H9 (cell line): ENCODE data around the gene TSKU. TPM values are rescaled to one million over a fixed set of nuclear protein-coding genes. Genes with fewer than 3 reads are reported as not detected.

ENCODE experiments used
- DNase-seq: peaks from one replicate; pipeline ENCODE4 v3.0.0-alpha.2; 2017
- H2AFZ ChIP-seq: one replicate; pipeline ENCODE4 v1.6.1; 2013; ENCODE audit warnings: mild to moderate bottlenecking, low read length, control low read depth, moderate library complexity
- H2AK5ac ChIP-seq: 2 replicates; pipeline ENCODE4 v1.6.1; 2013; ENCODE audit warnings: low read length, control low read depth, mixed read lengths; ENCODE audit not compliant: insufficient read length
- H2BK120ac ChIP-seq: one replicate; pipeline ENCODE4 v1.6.1; 2013; ENCODE audit warnings: low read depth, mild to moderate bottlenecking, low read length, control low read depth, inconsistent platforms; ENCODE audit not compliant: poor library complexity, severe bottlenecking
- H2BK12ac ChIP-seq: 2 replicates; pipeline ENCODE4 v1.6.1; 2013; ENCODE audit warnings: low read length, control low read depth, mixed read lengths, low read depth; ENCODE audit not compliant: insufficient read length
- H2BK15ac ChIP-seq: 2 replicates; pipeline ENCODE4 v1.6.1; 2013; ENCODE audit warnings: low read depth, low read length, control low read depth
- H2BK20ac ChIP-seq: one replicate; pipeline ENCODE4 v1.6.1; 2013; ENCODE audit warnings: low read depth, mild to moderate bottlenecking, low read length, control low read depth, inconsistent platforms; ENCODE audit not compliant: poor library complexity, severe bottlenecking
- H2BK5ac ChIP-seq: 2 replicates; pipeline ENCODE4 v1.6.1; 2013; ENCODE audit warnings: low read length, control low read depth, mixed read lengths; ENCODE audit not compliant: insufficient read length
- H3K14ac ChIP-seq: 2 replicates; pipeline ENCODE4 v1.6.1; 2013; ENCODE audit warnings: low read length, control low read depth; ENCODE audit not compliant: insufficient read depth
- H3K18ac ChIP-seq: 2 replicates; pipeline ENCODE4 v1.6.1; 2013; ENCODE audit warnings: low read depth, mild to moderate bottlenecking, mixed read lengths, low read length, control low read depth; ENCODE audit not compliant: insufficient read length
- H3K23ac ChIP-seq: 2 replicates; pipeline ENCODE4 v1.6.1; 2013; ENCODE audit warnings: low read length, control low read depth, mixed read lengths, low read depth; ENCODE audit not compliant: insufficient read length
- H3K23me2 ChIP-seq: 2 replicates; pipeline ENCODE4 v1.6.1; 2013; ENCODE audit warnings: low read depth, mild to moderate bottlenecking, mixed read lengths, low read length, control low read depth; ENCODE audit not compliant: insufficient read length, poor library complexity, severe bottlenecking
- H3K27ac ChIP-seq: 2 replicates; pipeline ENCODE4 v1.5.1; 2013; ENCODE audit warnings: low read length, control low read depth, mixed read lengths, low read depth; ENCODE audit not compliant: insufficient read length
- H3K27me3 ChIP-seq: 2 replicates; pipeline ENCODE4 v1.6.1; 2013; ENCODE audit warnings: low read length, control low read depth, inconsistent platforms; ENCODE audit not compliant: insufficient read depth
- H3K4ac ChIP-seq: 2 replicates; pipeline ENCODE4 v1.6.1; 2013; ENCODE audit warnings: low read depth, mild to moderate bottlenecking, control low read depth, inconsistent platforms, low read length, moderate library complexity
- H3K4me1 ChIP-seq: 2 replicates; pipeline ENCODE4 v1.6.1; 2013; ENCODE audit warnings: low read length, control low read depth, inconsistent platforms; ENCODE audit not compliant: insufficient read depth
- H3K4me2 ChIP-seq: 2 replicates; pipeline ENCODE4 v1.6.1; 2013; ENCODE audit warnings: low read length, control low read depth, mixed read lengths; ENCODE audit not compliant: insufficient read length, insufficient read depth
- H3K56ac ChIP-seq: 2 replicates; pipeline ENCODE4 v1.6.1; 2013; ENCODE audit warnings: low read depth, mild to moderate bottlenecking, mixed read lengths, low read length, control low read depth; ENCODE audit not compliant: insufficient read length
- H3K79me1 ChIP-seq: 2 replicates; pipeline ENCODE4 v1.6.1; 2013; ENCODE audit warnings: low read depth, mild to moderate bottlenecking, moderate library complexity, low read length, control low read depth, inconsistent platforms; ENCODE audit not compliant: insufficient read depth, poor library complexity, severe bottlenecking
- H3K79me2 ChIP-seq: 2 replicates; pipeline ENCODE4 v1.6.1; 2013; ENCODE audit warnings: low read length, control low read depth, inconsistent platforms; ENCODE audit not compliant: insufficient read depth
- H3K9ac ChIP-seq: 2 replicates; pipeline ENCODE4 v1.6.1; 2013; ENCODE audit warnings: low read length, control low read depth, mixed read lengths; ENCODE audit not compliant: insufficient read length; ENCODE audit errors: extremely low read depth
- H3K9me3 ChIP-seq: one replicate; pipeline ENCODE4 v1.6.1; 2013; ENCODE audit warnings: low read depth, low read length, inconsistent platforms; ENCODE audit not compliant: control insufficient read depth
- H3T11ph ChIP-seq: one replicate; pipeline ENCODE4 v1.6.1; 2013; ENCODE audit warnings: mild to moderate bottlenecking, low read length, control low read depth, inconsistent platforms
- H4K20me1 ChIP-seq: one replicate; pipeline ENCODE4 v1.6.1; 2013; ENCODE audit not compliant: control insufficient read depth, insufficient read length, insufficient read depth
- H4K5ac ChIP-seq: 2 replicates; pipeline ENCODE4 v1.6.1; 2013; ENCODE audit warnings: low read depth, mild to moderate bottlenecking, mixed read lengths, low read length, control low read depth; ENCODE audit not compliant: insufficient read length
- H4K8ac ChIP-seq: replicated peaks from 2 replicates; pipeline ENCODE4 v1.6.1; 2013; ENCODE audit warnings: low read length, control low read depth, mixed read lengths, low read depth; ENCODE audit not compliant: insufficient read length
- H4K91ac ChIP-seq: 2 replicates; pipeline ENCODE4 v1.6.1; 2013; ENCODE audit warnings: low read depth, mild to moderate bottlenecking, moderate library complexity, mixed read lengths, low read length, control low read depth; ENCODE audit not compliant: insufficient read length
- H3K27ac Mint-ChIP-seq, 3 experiments: 2 replicates in 2 of 3; 3 replicates in 1 of 3; pipeline ENCODE4 v1.8.0; 2020 to 2021; ENCODE audit warnings: mixed read lengths in 3 of 3, mild to moderate bottlenecking in 1 of 3, moderate library complexity in 1 of 3
- H3K27me3 Mint-ChIP-seq: 2 replicates; pipeline ENCODE4 v1.8.0; 2021; ENCODE audit warnings: low read depth, mild to moderate bottlenecking, moderate library complexity, mixed read lengths
- H3K36me3 Mint-ChIP-seq, 3 experiments: 2 replicates in 2 of 3; 3 replicates in 1 of 3; pipeline ENCODE4 v1.8.0; 2020 to 2021; ENCODE audit warnings: low read depth in 3 of 3, mixed read lengths in 3 of 3; ENCODE audit not compliant: insufficient read depth in 1 of 3
- H3K4me1 Mint-ChIP-seq, 2 experiments: 2 replicates each; pipeline ENCODE4 v1.8.0; 2020; ENCODE audit warnings: mixed read lengths in 2 of 2
- H3K4me3 Mint-ChIP-seq, 2 experiments: 2 replicates in 1 of 2; 3 replicates in 1 of 2; pipeline ENCODE4 v1.8.0; 2020 to 2021; ENCODE audit warnings: mild to moderate bottlenecking in 2 of 2, mixed read lengths in 2 of 2, moderate library complexity in 1 of 2
- H3K9me3 Mint-ChIP-seq, 2 experiments: 2 replicates in 1 of 2; 3 replicates in 1 of 2; pipeline ENCODE4 v1.8.0; 2020; ENCODE audit warnings: mild to moderate bottlenecking in 2 of 2, mixed read lengths in 2 of 2, moderate library complexity in 1 of 2
- WGBS: extraction: QIAGEN DNeasy Blood & Tissue Kit; methylation state at CpG from one replicate; pipeline ENCODE4 v1.1.7; 2013; ENCODE audit warnings: missing lambda C conversion rate, low lambda C conversion rate, mixed read lengths; ENCODE audit not compliant: insufficient read length; ENCODE audit errors: extremely low coverage; 5-methylcytosine and 5-hydroxymethylcytosine counted together
- total RNA-seq: library from RNA; stranded (reverse); gene quantifications from 2 replicates; pipeline ENCODE4 v1.2.1, GENCODE V29; 2021
- TF ChIP-seq, protein P1 (sequence below): fragments of 200-600 bp; sonication (generic); conservative IDR thresholded peaks from 3 replicates; pipeline ENCODE4 v1.8.0; 2021; ENCODE audit warnings: antibody characterized with exemption, mild to moderate bottlenecking

The TSKU gene
- total RNA-seq, 1 experiment from 2014 or later = 25.4 TPM

DNA sequence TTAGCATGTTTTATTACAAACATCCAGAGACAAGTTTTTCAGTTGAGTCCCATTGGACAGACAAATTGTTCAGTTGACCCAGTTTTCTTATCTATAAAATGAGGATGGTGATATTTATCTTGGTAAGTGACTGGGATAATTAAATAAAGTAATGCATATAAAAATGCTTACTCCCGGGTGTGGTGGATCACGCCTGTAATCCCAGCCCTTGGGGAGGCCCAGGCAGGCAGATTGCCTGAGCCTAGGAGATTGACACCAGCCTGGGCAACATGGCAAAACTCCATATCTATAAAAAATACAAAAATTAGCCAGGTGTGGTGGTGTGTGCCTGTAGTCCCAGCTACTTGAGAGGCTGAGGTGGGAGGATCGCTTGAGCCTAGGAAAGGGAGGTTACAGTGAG lies 61.9 kb downstream of the TSKU start:
- Mint-ChIP-seq H3K36me3 (peaks cover 0 to 4% (median 0%) of the 10 kb centered on the region in 3 experiments; a peak in 2 of 7 replicates), H3K27me3 (no peaks in the 10 kb centered on the region; the same call in none of the 2 replicates), H3K27ac (no peak overlapping the region), H3K4me1 (peaks cover 9 to 14% of the 10 kb centered on the region in 2 experiments), H3K4me3 (no peak overlapping the region), H3K9me3 (peaks cover 0 to 3% of the 10 kb centered on the region in 2 experiments; a peak in 2 of 5 replicates)
- WGBS = no CpG with 5 or more reads among the region's 3 CpGs
- no peak overlapping the region for H4K91ac ChIP-seq
- H2AK5ac ChIP-seq = no peak overlapping the region
- no peak overlapping the region for H2BK5ac ChIP-seq
- no peak overlapping the region for H2BK20ac ChIP-seq
- H2BK12ac ChIP-seq = no peak overlapping the region
- no peak overlapping the region for H3K18ac ChIP-seq
- H3K79me1 ChIP-seq = no peaks in the 10 kb centered on the region
- no peak overlapping the region for H3K56ac ChIP-seq
- no peak overlapping the region for H3K9ac ChIP-seq
- no peaks in the 10 kb centered on the region for H4K20me1 ChIP-seq
- no peaks in the 10 kb centered on the region for H3K27me3 ChIP-seq
- DNase-seq = no peak
- H3K14ac ChIP-seq = no peak overlapping the region
- H4K5ac ChIP-seq = no peak overlapping the region
- H3T11ph ChIP-seq = no peak overlapping the region
- H3K4ac ChIP-seq = no peak overlapping the region
- H4K8ac ChIP-seq = no peak overlapping the region
- no peak overlapping the region for H2AFZ ChIP-seq
- no peaks in the 10 kb centered on the region for H3K23me2 ChIP-seq
- H2BK120ac ChIP-seq = no peak overlapping the region
- no peak overlapping the region for H3K27ac ChIP-seq
- H3K4me2 ChIP-seq = no peak overlapping the region
- no peaks in the 10 kb centered on the region for H3K9me3 ChIP-seq
- no peaks in the 10 kb centered on the region for H3K79me2 ChIP-seq
- TF ChIP-seq, protein P1, sequence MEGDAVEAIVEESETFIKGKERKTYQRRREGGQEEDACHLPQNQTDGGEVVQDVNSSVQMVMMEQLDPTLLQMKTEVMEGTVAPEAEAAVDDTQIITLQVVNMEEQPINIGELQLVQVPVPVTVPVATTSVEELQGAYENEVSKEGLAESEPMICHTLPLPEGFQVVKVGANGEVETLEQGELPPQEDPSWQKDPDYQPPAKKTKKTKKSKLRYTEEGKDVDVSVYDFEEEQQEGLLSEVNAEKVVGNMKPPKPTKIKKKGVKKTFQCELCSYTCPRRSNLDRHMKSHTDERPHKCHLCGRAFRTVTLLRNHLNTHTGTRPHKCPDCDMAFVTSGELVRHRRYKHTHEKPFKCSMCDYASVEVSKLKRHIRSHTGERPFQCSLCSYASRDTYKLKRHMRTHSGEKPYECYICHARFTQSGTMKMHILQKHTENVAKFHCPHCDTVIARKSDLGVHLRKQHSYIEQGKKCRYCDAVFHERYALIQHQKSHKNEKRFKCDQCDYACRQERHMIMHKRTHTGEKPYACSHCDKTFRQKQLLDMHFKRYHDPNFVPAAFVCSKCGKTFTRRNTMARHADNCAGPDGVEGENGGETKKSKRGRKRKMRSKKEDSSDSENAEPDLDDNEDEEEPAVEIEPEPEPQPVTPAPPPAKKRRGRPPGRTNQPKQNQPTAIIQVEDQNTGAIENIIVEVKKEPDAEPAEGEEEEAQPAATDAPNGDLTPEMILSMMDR = no peak
- H3K4me1 ChIP-seq = no peaks in the 10 kb centered on the region
- no peak overlapping the region for H3K23ac ChIP-seq
- H2BK15ac ChIP-seq = no peak overlapping the region
